Heart left ventricle (tissue), 13 donors: ENCODE results near the gene NAA40.

ENCODE experiments used
- CTCF ChIP-seq, 12 donors: fragments of 200-600 bp; sonication (generic) in 4 of 12; IDR thresholded peaks; one replicate each; pipeline versions ENCODE4 v1.5.0 to v1.8.0; 2018 to 2022; ENCODE audit warnings: antibody characterized with exemption in 12 of 12, mild to moderate bottlenecking in 5 of 12
- POLR2A ChIP-seq, 2 donors: fragments of 450-650 bp; IDR thresholded peaks; one replicate each; pipeline ENCODE4 v1.6.1; 2017; ENCODE audit warnings: antibody characterized with exemption in 2 of 2, mild to moderate bottlenecking in 2 of 2, moderate library complexity in 2 of 2
- donor health status: ischemic (EF 13 %, LVEDD 7.1; RV severe dilation, severe dysfunction).
- donor health status: DM: no; HTN: yes; CAD: no.
- donor health status: DM: no; HTN: no; CAD: no.
- donor health status: ischemic (EF 25% LVEDD 6.9; RV normal size, moderate dysfunction).
- donor health status: ischemic (EF 25% LVEDD 5.7; RV mildly dilated, moderate dysfunction).
- donor health status: ischemic (EF 35%, LVEDD 5.7; RV mildly dilated, moderate dysfunction).
- donor health status: nonischemic (EF 11% LVEDD 7.7; RV severe dilation, severe dysfunction).
- donor health status: DM: yes; HTN: yes; CAD: no.
- donor health status: PGD.
- donor health status: ischemic (EF 29% LVEDD 5.4; RV normal size, mild dysfunction).
- donor health status: nonischemic (EF 23%, LVEDD 6.1; RV moderate dilation, normal function).

DNA sequence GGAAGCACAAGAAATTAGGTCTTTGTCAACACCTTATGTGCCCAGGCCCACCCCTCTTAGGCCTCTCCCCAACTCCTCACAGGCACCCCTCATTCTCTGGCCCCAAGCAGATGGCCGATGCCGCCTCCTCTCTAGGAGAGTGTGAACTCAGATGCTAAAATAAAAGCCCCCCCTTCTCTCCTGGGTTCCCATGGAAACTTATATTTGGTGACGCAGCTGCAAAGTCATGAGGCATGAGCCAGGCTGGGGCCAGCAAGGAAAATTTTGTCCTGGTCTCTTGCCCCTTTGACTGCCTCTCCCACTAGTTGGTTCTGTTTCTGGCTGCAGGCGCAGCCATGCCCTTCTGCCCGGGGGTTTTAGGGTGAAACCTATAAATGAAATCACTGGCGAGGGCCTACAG is 33.6 kb upstream of the NAA40 start:
- TF ChIP-seq CTCF (IDR thresholded peaks at IDR 0.05), result no peak
- no peak for TF ChIP-seq POLR2A (IDR thresholded peaks at IDR 0.05)
